ENCODE data around the gene DNAH10. TPM values are rescaled to one million over a fixed set of nuclear protein-coding genes. Genes with fewer than 3 reads are reported as not detected.

DNAH10 gene
- total RNA-seq, 1 donor from 2014 or later: not detected

DNA sequence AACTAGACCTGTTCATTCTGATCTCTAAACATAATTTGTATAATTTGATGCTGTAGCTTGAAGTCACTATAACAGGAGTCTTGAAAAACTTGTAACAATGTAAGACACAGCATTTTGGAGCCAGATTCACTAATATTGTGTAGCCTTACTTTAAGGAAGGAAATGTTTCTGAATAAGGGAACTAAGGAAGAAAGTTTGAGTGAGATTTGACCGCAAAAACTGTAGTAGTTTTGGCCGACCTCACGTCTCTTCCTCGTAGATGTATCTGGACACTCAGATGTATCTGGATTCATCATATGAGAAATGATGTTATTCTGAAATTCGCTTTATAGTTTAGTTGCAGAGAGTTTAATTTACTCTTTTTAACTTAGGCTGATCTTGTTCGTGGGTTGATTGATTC lies 13.9 kb upstream of the DNAH10 start:
- no peaks in the 10 kb centered on the region for H3K4me1 ChIP-seq
- H3K9me3 ChIP-seq (replicated peaks): no peaks in the 10 kb centered on the region
- no peaks in the 10 kb centered on the region for H3K27me3 ChIP-seq (ENCODE audit: low read depth)
- H3K27ac ChIP-seq (replicated peaks): no peak overlapping the region
- peaks cover 86% of the 10 kb centered on the region for H3K36me3 ChIP-seq
- intact Hi-C loops (cut with micrococcal nuclease): no loop called here
- H3K4me3 ChIP-seq: no peak overlapping the region
- DNase-seq: no peak
- TF ChIP-seq, protein P1, sequence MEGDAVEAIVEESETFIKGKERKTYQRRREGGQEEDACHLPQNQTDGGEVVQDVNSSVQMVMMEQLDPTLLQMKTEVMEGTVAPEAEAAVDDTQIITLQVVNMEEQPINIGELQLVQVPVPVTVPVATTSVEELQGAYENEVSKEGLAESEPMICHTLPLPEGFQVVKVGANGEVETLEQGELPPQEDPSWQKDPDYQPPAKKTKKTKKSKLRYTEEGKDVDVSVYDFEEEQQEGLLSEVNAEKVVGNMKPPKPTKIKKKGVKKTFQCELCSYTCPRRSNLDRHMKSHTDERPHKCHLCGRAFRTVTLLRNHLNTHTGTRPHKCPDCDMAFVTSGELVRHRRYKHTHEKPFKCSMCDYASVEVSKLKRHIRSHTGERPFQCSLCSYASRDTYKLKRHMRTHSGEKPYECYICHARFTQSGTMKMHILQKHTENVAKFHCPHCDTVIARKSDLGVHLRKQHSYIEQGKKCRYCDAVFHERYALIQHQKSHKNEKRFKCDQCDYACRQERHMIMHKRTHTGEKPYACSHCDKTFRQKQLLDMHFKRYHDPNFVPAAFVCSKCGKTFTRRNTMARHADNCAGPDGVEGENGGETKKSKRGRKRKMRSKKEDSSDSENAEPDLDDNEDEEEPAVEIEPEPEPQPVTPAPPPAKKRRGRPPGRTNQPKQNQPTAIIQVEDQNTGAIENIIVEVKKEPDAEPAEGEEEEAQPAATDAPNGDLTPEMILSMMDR (IDR thresholded peaks at IDR 0.05; ENCODE audit: borderline replicate concordance): no peak

DNA sequence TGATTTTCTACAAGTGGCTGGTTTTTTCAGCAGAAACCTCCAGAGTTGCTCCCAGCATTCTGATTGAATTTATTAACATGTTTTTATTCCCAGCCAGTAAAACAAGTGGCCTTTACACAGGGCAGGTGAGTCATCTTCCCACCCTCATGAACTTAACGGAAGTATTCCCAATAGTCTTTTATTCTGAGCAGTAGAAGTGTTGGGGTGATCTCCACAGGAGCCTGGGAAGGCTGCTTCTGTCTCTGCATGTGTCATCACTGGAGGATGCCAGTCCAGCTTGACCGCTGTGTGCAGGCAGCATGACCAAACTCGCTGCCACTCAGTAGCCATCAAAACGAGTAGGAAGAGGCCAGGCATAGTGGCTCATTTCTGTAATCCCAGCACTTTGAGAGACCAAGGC lies 13.4 kb upstream of the DNAH10 start:
- TF ChIP-seq, protein P1 (IDR thresholded peaks at IDR 0.05; ENCODE audit: borderline replicate concordance): no peak
- no peak overlapping the region for H3K4me3 ChIP-seq
- H3K4me1 ChIP-seq: no peaks in the 10 kb centered on the region
- intact Hi-C loops (cut with micrococcal nuclease): no loop called here
- no peaks in the 10 kb centered on the region for H3K9me3 ChIP-seq (replicated peaks)
- no peak overlapping the region for H3K27ac ChIP-seq (replicated peaks)
- peaks cover 85% of the 10 kb centered on the region for H3K36me3 ChIP-seq
- no peak for DNase-seq
- no peaks in the 10 kb centered on the region for H3K27me3 ChIP-seq (ENCODE audit: low read depth)

DNA sequence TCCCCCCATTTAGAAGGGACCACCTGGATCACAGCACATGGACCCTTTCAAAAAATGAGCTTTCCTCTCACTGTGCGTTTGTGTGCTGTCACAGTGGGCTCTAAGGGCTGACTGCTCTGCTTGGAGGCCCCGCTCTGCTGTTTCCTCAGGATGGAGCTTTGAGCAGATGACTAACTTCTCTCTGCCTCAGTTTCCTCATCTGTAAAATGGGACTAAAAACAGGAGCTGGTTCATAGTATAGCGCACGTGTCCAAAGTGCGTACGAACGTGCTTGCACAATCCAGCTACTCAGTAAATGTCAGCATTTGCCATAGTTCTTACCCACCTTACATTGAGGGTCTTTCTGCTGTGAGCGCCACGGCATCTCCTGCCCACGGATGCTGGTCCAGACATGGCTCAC lies 12.7 kb upstream of the DNAH10 start:
- no peaks in the 10 kb centered on the region for H3K4me1 ChIP-seq
- no peak overlapping the region for H3K4me3 ChIP-seq
- no peak overlapping the region for H3K27ac ChIP-seq (replicated peaks)
- TF ChIP-seq, protein P1 (IDR thresholded peaks at IDR 0.05; ENCODE audit: borderline replicate concordance): no peak
- no peaks in the 10 kb centered on the region for H3K9me3 ChIP-seq (replicated peaks)
- intact Hi-C loops (cut with micrococcal nuclease): no loop called here
- H3K36me3 ChIP-seq: peaks cover 85% of the 10 kb centered on the region
- no peaks in the 10 kb centered on the region for H3K27me3 ChIP-seq (ENCODE audit: low read depth)
- no peak for DNase-seq

DNA sequence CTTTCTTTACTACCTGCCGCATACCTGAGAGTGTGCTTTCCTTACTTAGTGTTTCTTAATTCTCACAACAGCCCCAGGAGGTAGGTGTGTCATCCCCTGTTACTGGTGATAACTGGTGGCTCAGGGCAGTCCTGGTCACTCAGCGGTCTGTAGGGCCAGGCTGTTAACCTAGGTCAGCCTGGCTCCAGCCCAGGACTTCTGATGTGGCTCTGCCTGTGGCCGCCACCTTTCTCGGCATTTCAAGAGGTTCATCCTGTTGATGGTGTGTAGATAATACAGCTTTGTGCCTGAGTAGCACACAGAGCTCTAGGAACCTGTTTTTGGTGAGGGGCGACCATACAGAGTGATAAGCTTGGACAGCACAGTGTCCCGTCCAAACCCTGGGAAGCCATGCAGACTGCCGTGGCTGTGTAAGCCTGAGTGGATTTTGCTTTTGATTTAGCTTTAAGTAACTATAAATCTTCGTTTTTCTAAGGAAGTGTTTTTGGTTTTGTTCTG lies 11.9 kb upstream of the DNAH10 start:
- TF ChIP-seq, protein P1 (IDR thresholded peaks at IDR 0.05; ENCODE audit: borderline replicate concordance): no peak
- Histone ChIP-seq H3K4me1 (no peaks in the 10 kb centered on the region), H3K36me3 (peaks cover 85% of the 10 kb centered on the region), H3K9me3 (replicated peaks) (no peaks in the 10 kb centered on the region), H3K4me3 (no peak overlapping the region), H3K27ac (replicated peaks) (no peak overlapping the region), H3K27me3 (ENCODE audit: low read depth) (no peaks in the 10 kb centered on the region)
- intact Hi-C loops (cut with micrococcal nuclease): no loop called here
- no peak for DNase-seq

DNA sequence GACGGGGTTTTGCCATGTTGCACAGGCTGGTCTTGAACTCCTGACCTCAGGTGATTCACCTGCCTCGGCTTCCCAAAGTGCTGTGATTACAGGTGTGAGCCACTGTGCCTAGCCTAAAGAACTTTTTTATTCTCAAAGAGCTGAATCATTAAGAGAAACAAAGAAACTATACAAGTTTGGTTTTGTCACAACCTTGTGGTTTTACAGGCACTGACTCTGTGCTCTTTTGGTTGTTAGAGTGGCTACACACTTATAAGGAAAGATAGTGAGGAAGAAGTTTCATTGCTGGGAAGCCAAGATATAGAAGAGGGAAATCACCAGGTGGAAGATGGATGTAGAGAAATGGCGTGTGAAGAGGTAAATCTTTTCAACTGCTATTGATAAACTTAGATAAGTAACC lies 10.1 kb upstream of the DNAH10 start:
- peaks cover 90% of the 10 kb centered on the region for H3K36me3 ChIP-seq
- TF ChIP-seq, protein P1 (IDR thresholded peaks at IDR 0.05; ENCODE audit: borderline replicate concordance): no peak
- intact Hi-C loops (cut with micrococcal nuclease): no loop called here
- no peaks in the 10 kb centered on the region for H3K4me1 ChIP-seq
- H3K9me3 ChIP-seq (replicated peaks): no peaks in the 10 kb centered on the region
- no peak for DNase-seq
- H3K27me3 ChIP-seq (ENCODE audit: low read depth): no peaks in the 10 kb centered on the region
- H3K27ac ChIP-seq (replicated peaks): no peak overlapping the region
- H3K4me3 ChIP-seq: no peak overlapping the region
